GM10847 (cell line): ENCODE results near the gene TSPAN14.

Experiments
- POLR2A ChIP-seq: IDR thresholded peaks from 2 replicates; pipeline ENCODE4 v1.6.1; 2011; ENCODE audit not compliant: insufficient read length; ENCODE audit errors: extremely low read depth

The TSPAN14 gene

GRCh38 chr10:80498078-80498832, 44.1 kb downstream of the TSPAN14 start:
- no peak for TF ChIP-seq POLR2A

- TF ChIP-seq POLR2A: no peak
These were observed 45.0 kb downstream of the TSPAN14 start for GRCh38 chr10:80498833-80499741.

- no peak for TF ChIP-seq POLR2A
These were observed 46.7 kb downstream of the TSPAN14 start for GRCh38 chr10:80500572-80501380.

- TF ChIP-seq POLR2A: no peak
These were observed 47.3 kb downstream of the TSPAN14 start for GRCh38 chr10:80501381-80501912.

- TF ChIP-seq POLR2A: no peak
These were observed 47.9 kb downstream of the TSPAN14 start for GRCh38 chr10:80501913-80502521.

DNA sequence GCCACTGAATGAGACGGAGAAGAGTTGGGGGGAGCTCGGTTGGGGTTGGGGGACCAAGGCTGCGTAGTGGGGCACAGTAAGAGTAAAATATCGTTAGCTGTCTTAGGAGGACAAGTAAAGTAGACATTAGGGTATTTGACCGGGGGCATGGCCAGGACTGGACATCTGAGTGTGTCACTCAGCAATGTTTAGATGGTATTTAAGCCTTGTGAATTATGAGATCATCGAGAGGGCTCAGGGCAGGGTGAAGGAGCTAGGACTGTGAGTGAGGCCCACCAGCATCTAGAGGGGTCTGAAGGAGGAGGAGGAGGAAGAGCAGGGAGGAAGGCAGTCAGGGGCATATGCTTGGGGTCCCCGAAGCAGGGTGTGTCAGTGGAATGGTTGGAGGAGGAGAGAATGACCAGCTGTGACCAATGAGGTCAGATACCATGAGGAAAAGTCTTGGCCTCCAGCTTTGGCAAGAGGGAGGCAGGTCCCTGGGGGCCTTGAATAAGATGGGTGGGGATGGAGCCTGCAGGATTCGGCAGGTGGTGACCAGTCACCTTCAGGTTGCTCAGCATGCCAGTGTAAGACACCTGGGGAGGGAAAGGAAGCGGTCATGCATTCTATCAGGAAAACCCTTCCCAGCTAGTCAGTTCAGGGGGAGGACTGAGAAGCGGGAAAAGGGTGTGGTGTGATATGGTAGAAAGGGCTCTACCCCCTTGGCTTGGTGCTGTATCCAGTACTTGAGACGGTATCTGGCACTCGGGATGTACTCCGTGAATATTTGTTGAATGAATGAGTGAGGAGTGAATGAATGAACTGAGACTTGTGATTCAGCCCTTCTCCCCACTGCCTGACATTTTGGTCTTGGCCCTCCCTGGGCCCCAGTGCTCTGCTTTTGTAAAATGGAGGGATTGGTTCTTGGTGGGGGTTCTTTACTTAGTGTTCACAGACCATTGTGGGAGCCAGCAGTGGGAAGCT, 48.8 kb downstream of the TSPAN14 start:
- TF ChIP-seq POLR2A: no peak

DNA sequence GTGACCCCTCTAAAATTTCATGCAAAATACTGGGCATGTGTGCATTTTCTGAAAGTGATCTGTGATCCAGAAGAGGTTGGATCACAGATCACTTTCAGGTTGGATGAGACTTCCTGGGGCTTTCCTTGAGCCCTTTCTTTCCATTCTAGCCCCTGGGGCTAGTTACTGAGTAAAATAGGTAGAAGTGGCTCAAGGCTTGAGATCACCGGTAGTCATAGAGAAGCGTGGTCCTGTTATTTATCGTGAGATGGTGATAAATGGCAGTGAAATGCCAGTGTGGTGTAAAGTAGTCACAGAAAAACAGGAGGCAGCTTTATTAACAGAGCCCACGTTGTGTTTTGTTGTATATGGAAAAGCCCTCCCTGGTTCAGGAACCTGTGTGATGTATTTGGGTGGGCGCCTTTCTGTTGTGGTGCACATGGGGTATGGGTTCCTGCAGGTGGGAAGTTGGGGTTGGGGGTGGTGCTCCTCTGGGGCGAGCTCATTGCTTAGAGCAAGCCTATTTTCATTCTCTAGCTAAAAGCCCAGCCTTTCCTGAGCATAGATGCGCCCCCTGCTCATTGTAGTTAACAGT, 49.6 kb downstream of the TSPAN14 start:
- TF ChIP-seq POLR2A: no peak

- TF ChIP-seq POLR2A: no peak
These were observed 50.2 kb downstream of the TSPAN14 start for GRCh38 chr10:80504158-80504811.

- TF ChIP-seq POLR2A: no peak
These were observed 50.9 kb downstream of the TSPAN14 start for GRCh38 chr10:80504897-80505465.

DNA sequence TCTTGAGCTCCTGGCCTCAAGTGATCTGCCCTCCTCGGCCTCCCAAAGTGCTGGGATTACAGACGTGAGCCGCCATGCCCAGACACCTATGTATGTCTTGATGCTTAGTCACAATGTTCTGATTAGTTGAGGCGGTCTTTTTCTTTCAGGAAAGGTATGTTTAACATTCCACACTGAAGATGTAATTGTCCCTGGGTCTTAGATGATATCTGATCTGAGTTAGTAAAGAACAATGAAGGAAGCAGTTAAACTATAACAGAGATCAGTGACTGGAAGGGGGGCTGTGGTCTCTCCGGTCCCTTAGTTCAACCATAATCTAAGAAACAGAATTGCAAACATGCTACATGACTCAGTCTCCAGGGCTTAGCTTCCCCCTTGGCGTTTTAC, 52.1 kb downstream of the TSPAN14 start:
- no peak for TF ChIP-seq POLR2A

DNA sequence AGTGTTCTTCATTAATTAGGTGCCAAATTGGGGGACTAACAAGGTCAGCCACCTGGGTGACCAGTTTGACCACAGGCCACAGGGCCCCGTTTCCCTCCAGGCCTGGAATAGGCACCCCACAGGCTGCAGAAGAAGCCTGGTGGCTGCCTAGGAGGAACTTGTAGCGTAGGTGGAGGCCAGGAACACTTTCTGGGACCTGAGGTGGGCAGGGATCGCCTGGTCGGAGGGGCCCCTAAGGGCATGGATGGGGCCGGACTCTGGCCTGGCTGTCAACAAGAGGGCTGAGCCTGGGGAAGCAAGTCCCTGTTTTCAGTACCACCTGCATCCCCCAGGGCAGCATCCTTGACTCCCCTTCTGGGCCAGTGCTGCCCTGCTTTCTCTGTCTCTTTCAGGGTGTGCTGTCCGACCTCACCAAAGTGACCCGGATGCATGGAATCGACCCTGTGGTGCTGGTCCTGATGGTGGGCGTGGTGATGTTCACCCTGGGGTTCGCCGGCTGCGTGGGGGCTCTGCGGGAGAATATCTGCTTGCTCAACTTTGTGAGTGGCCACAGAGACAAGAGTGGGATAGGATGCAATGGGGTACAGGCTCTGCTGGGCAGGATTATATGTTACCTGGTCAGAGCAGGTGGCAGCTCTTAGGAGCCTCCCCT, 52.9 kb downstream of the TSPAN14 start:
- no peak for TF ChIP-seq POLR2A

DNA sequence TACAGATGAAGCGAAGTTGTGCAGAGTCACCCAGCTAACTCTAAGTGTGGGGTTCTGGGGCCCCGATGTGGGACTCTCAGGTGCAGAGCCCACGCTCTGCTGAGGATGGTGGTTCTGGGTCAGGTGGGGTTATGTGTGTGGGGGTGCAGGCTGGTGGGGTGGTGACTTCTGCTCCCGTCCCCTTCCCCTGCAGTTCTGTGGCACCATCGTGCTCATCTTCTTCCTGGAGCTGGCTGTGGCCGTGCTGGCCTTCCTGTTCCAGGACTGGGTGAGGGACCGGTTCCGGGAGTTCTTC, 54.9 kb downstream of the TSPAN14 start:
- TF ChIP-seq POLR2A: no peak
